H1 (cell line): Measurements from ENCODE around the gene ELMOD1. TPM values are rescaled to one million over a fixed set of nuclear protein-coding genes. Genes with fewer than 3 reads are reported as not detected.

Experiments used
- FOSL1 ChIP-seq: IDR thresholded peaks from 2 replicates; pipeline ENCODE4 v1.6.1; 2011; ENCODE audit warnings: mild to moderate bottlenecking, low read depth, low read length, moderate library complexity; ENCODE audit not compliant: insufficient read depth
- polyA plus RNA-seq, 7 experiments: library from polyadenylated mRNA; depleted of rRNA in 3 of 7; stranded (reverse) in 5 of 7; unstranded in 2 of 7; fragments of >200 nt in 5 of 7; fragments of 200-250 nt in 2 of 7; gene quantifications; 1 replicate in 5 of 7; 2 replicates in 1 of 7; 4 replicates in 1 of 7; pipeline versions ENCODE4 v1.2.1 to v1.2.3, GENCODE V29; 2011 to 2013; ENCODE audit warnings: missing spikeins in 2 of 7, mixed read lengths in 2 of 7
- total RNA-seq: library from RNA; stranded (reverse); fragmentation: NEBNext Ultra II Directional; extraction: Animal tissue kit (Norgen Biotek cat#: 25700); gene quantifications from 2 replicates; pipeline ENCODE4 v1.2.1, GENCODE V29; 2021

The ELMOD1 gene
- total and polyA plus RNA-seq, 2 of the 8 experiments (the other 6 are each of a cell fraction or from before 2014, with no cell fraction given), result 0.47 to 1.6 TPM

DNA sequence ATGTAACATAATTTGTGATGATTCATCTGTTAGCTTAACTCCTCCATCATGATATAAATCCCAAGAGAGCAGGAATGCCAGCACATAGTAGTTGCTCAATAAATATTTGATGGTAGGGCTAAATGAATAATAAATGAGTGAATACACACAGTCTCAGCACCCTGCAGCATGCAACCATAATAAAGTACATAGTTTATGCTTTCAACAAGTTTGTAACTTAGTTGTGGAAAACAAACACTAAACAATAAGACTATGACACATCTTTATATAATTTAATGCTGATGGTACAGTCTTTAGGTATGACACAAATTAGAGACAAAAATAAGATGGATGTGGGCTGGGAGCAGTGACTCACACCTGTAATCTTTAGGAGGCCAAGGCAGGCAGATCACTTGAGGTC, 29.3 kb upstream of the ELMOD1 start (continued):
- no peak for TF ChIP-seq FOSL1
